GM18951 (cell line): ENCODE results near the gene DDX20.
A peak's percentile ranks its signal among the peaks of the same experiment; 100 is the strongest.
"Not testable (repeated sequence)": the region's sequence is repeated elsewhere in the genome, so short reads cannot be mapped to it uniquely, and the experiment has no call there.

Experiments
- POLR2A ChIP-seq: IDR thresholded peaks from 4 replicates; pipeline ENCODE4 v1.6.1; 2011; ENCODE audit warnings: mild to moderate bottlenecking; ENCODE audit not compliant: insufficient read length, insufficient read depth; ENCODE audit errors: extremely low read depth
- in situ Hi-C: fragments of 300-500 bp; cut with MboI; formaldehyde crosslinking; loops from one replicate; pipeline ENCODE4 v1.12.0; 2022; ENCODE audit warnings: low sequenced_read_pairs, mixed read lengths, inconsistent platforms; ENCODE audit not compliant: unreplicated experiment

The DDX20 gene

GRCh38 chr1:111735858-111736544 is 19.7 kb upstream of the DDX20 start:
- in situ Hi-C loops: no loop called here
- TF ChIP-seq POLR2A: no peak

- in situ Hi-C loops: no loop called here
These were observed 19.0 kb upstream of the DDX20 start for GRCh38 chr1:111736548-111737215.

GRCh38 chr1:111737216-111738132 is 18.2 kb upstream of the DDX20 start:
- in situ Hi-C loops: no loop called here
- no peak for TF ChIP-seq POLR2A

More at GRCh38 chr1:111736548-111737215, 19.0 kb upstream of the DDX20 start:
- TF ChIP-seq POLR2A: no peak

GRCh38 chr1:111738133-111738435 is 17.6 kb upstream of the DDX20 start:
- in situ Hi-C loops: no loop called here
- TF ChIP-seq POLR2A: no peak

GRCh38 chr1:111738436-111739193 is 17.1 kb upstream of the DDX20 start:
- peak; percentile 66 for TF ChIP-seq POLR2A

GRCh38 chr1:111739194-111739924 is 16.3 kb upstream of the DDX20 start, which contains the start of gene INKA2:
Gene INKA2 (minus strand): TSS chr1:111739395. CDS start chr1:111739242, 153 bp downstream.
- in situ Hi-C loops: no loop called here
- peak; percentile 68 for TF ChIP-seq POLR2A

More at GRCh38 chr1:111738436-111739193, 17.1 kb upstream of the DDX20 start:
- in situ Hi-C loops: no loop called here

- TF ChIP-seq POLR2A: no peak
These were observed 15.6 kb upstream of the DDX20 start for GRCh38 chr1:111739925-111740765.

GRCh38 chr1:111742292-111742691 is 13.4 kb upstream of the DDX20 start:
- in situ Hi-C loops: not testable (repeated sequence)

More at GRCh38 chr1:111739925-111740765, 15.6 kb upstream of the DDX20 start:
- in situ Hi-C loops: no loop called here

GRCh38 chr1:111742938-111743549 is 12.7 kb upstream of the DDX20 start:
- in situ Hi-C loops: no loop called here
- TF ChIP-seq POLR2A: no peak

GRCh38 chr1:111743679-111744101 is 12.0 kb upstream of the DDX20 start:
- in situ Hi-C loops: no loop called here
- no peak for TF ChIP-seq POLR2A
